ENCODE measurements around the gene ARSB. TPM values are rescaled to one million over a fixed set of nuclear protein-coding genes. Genes with fewer than 3 reads are reported as not detected.
"Not testable (repeated sequence)": the region's sequence is repeated elsewhere in the genome, so short reads cannot be mapped to it uniquely, and the experiment has no call there.

The ARSB gene
- total and polyA plus RNA-seq, 10 of the 15 experiments (the other 5 are each of a cell fraction or from before 2014, with no cell fraction given), result 1.2 to 8.2 (median 6.1) TPM

GRCh38 chr5:78909224-78909983 is 75.7 kb downstream of the ARSB start:
- TF ChIP-seq, protein P1, sequence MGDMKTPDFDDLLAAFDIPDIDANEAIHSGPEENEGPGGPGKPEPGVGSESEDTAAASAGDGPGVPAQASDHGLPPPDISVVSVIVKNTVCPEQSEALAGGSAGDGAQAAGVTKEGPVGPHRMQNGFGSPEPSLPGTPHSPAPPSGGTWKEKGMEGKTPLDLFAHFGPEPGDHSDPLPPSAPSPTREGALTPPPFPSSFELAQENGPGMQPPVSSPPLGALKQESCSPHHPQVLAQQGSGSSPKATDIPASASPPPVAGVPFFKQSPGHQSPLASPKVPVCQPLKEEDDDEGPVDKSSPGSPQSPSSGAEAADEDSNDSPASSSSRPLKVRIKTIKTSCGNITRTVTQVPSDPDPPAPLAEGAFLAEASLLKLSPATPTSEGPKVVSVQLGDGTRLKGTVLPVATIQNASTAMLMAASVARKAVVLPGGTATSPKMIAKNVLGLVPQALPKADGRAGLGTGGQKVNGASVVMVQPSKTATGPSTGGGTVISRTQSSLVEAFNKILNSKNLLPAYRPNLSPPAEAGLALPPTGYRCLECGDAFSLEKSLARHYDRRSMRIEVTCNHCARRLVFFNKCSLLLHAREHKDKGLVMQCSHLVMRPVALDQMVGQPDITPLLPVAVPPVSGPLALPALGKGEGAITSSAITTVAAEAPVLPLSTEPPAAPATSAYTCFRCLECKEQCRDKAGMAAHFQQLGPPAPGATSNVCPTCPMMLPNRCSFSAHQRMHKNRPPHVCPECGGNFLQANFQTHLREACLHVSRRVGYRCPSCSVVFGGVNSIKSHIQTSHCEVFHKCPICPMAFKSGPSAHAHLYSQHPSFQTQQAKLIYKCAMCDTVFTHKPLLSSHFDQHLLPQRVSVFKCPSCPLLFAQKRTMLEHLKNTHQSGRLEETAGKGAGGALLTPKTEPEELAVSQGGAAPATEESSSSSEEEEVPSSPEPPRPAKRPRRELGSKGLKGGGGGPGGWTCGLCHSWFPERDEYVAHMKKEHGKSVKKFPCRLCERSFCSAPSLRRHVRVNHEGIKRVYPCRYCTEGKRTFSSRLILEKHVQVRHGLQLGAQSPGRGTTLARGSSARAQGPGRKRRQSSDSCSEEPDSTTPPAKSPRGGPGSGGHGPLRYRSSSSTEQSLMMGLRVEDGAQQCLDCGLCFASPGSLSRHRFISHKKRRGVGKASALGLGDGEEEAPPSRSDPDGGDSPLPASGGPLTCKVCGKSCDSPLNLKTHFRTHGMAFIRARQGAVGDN (IDR thresholded peaks at IDR 0.05), result peak; percentile 43; the same call in 1 of the 2 replicates
- TF ChIP-seq ZNF592 (IDR thresholded peaks at IDR 0.05), result 0 out of 2 replicates have a peak, but pooled peaks have one; percentile 78
- H3K36me3 ChIP-seq (ENCODE audit: control insufficient read depth in 2 of 2, insufficient read depth in 2 of 2, low read length in 1 of 2); H3K4me3 ChIP-seq; H3K9ac ChIP-seq (ENCODE audit: control insufficient read depth, insufficient read depth, low read length); intact Hi-C loops (cut with micrococcal nuclease; ENCODE audit: unreplicated experiment); BruUV-seq (replicated peaks); H4K20me1 ChIP-seq (ENCODE audit: control insufficient read depth, insufficient read depth); H3K79me2 ChIP-seq (ENCODE audit: control insufficient read depth, insufficient read depth, low read length); DNase-seq (ENCODE audit: low read depth, low spot score); H2AFZ ChIP-seq (ENCODE audit: control insufficient read depth, low read depth, low read length); H3K27me3 ChIP-seq (replicated peaks in 1 of 2; ENCODE audit: control insufficient read depth in 2 of 2, insufficient read depth in 2 of 2, low read length in 1 of 2); H3K4me2 ChIP-seq (ENCODE audit: control insufficient read depth, insufficient read depth); H3K9me3 ChIP-seq (replicated peaks; ENCODE audit: control insufficient read depth, insufficient read depth, low read length); ATAC-seq; FAIRE-seq; H3K27ac ChIP-seq (ENCODE audit: control insufficient read depth, insufficient read depth); in situ Hi-C loops (cut with MboI): not testable (repeated sequence)
- RAD21 ChIA-PET (ENCODE audit: unreplicated experiment), result interaction anchor here (2.2 kb wide), 1 partner anchor 10 kb away, joined by 11 read pairs; no protein-coding TSS in a partner anchor
- H3K4me1 ChIP-seq (ENCODE audit: control insufficient read depth, insufficient read depth, low read length), result peaks cover 43% of the 10 kb centered on the region
- POLR2A ChIA-PET, result interaction anchor here (0.5 kb wide), 1 partner anchor 69 kb away, joined by 5 read pairs; no protein-coding TSS in a partner anchor
- CTCF ChIA-PET, result interaction anchor here (0.9 to 1.6 kb wide), 3 partner anchors 10 to 441 kb away, joined by 3 to 6 read pairs (median 3); no protein-coding TSS in a partner anchor
- SMC1A ChIA-PET (ENCODE audit: uncharacterized antibody, unreplicated experiment), result interaction anchor here (0.6 to 1.7 kb wide), 2 partner anchors 18 to 234 kb away, joined by 3 to 5 read pairs; no protein-coding TSS in a partner anchor
- WGBS (ENCODE audit: insufficient coverage, insufficient replicate concordance, low lambda C conversion rate, missing lambda C conversion rate), result 91% methylated on average over 7 of the region's 9 CpGs

Measured in GM12878 (cell line).